ENCODE data around the gene SLC9B2. TPM values are rescaled to one million over a fixed set of nuclear protein-coding genes. Genes with fewer than 3 reads are reported as not detected.

SLC9B2 gene
- total RNA-seq, 1 experiment from 2014 or later: 4.6 TPM

GRCh38 chr4:103075894-103076746, 441 bp downstream of the SLC9B2 start (continued):
- TF ChIP-seq ZBTB43 (CRISPR knock-in tag; IDR thresholded peaks at IDR 0.05): peak; percentile 53; the same call in 1 of the 2 replicates
- no peak for TF ChIP-seq SP1 (CRISPR knock-in tag; conservative IDR thresholded peaks at IDR 0.05)
- TF ChIP-seq TP53 (CRISPR knock-in tag; IDR thresholded peaks at IDR 0.05): peak; percentile 61; the same call in 1 of the 2 replicates
- no peak for TF ChIP-seq CREM (CRISPR knock-in tag; IDR thresholded peaks at IDR 0.05)

GRCh38 chr4:103075435-103075893, 1.1 kb downstream of the SLC9B2 start:
- no peaks in the 10 kb centered on the region for H3K9me3 Mint-ChIP-seq
- H3K4me3 Mint-ChIP-seq: peak overlapping the region; percentile 85
- H3K36me3 Mint-ChIP-seq: no peaks in the 10 kb centered on the region
- no peak for TF ChIP-seq RELA (CRISPR knock-in tag; IDR thresholded peaks at IDR 0.05; ENCODE audit: borderline replicate concordance)
- no peak for TF ChIP-seq MAX (CRISPR knock-in tag; IDR thresholded peaks at IDR 0.05)
- no peak for TF ChIP-seq NFATC4 (CRISPR knock-in tag; IDR thresholded peaks at IDR 0.05)
- no peak for TF ChIP-seq PREB (CRISPR knock-in tag; IDR thresholded peaks at IDR 0.05; ENCODE audit: borderline replicate concordance)
- TF ChIP-seq GABPB1 (CRISPR knock-in tag; IDR thresholded peaks at IDR 0.05): peak; percentile 70
- TF ChIP-seq ZNF219 (CRISPR knock-in tag; IDR thresholded peaks at IDR 0.05; ENCODE audit: borderline replicate concordance): no peak
- ChIA-PET CTCF (interaction anchor here (1.5 to 2.5 kb wide), 2 partner anchors 24 to 25 kb away, joined by 4 to 9 read pairs; partner anchors contain the start of gene BDH2), POLR2A (no interaction called here)
- peaks cover 41% of the 10 kb centered on the region for H3K27me3 Mint-ChIP-seq (ENCODE audit: low read depth)
- peaks cover 15% of the 10 kb centered on the region for H3K4me1 Mint-ChIP-seq
- DNase-seq (ENCODE audit: low spot score) (no peak), ATAC-seq (no peak)
- no peak overlapping the region for H3K27ac Mint-ChIP-seq

- ATAC-seq (no peak), DNase-seq (ENCODE audit: low spot score) (no peak)
- H3K36me3 Mint-ChIP-seq: no peaks in the 10 kb centered on the region
- ChIA-PET POLR2A (no interaction called here), CTCF (interaction anchor here (1.5 kb wide), 1 partner anchor 25 kb away, joined by 4 read pairs; no protein-coding TSS in a partner anchor)
- no peak overlapping the region for H3K4me3 Mint-ChIP-seq
- no peaks in the 10 kb centered on the region for H3K9me3 Mint-ChIP-seq
- peaks cover 41% of the 10 kb centered on the region for H3K27me3 Mint-ChIP-seq (ENCODE audit: low read depth)
- peaks cover 21% of the 10 kb centered on the region for H3K4me1 Mint-ChIP-seq
- no peak overlapping the region for H3K27ac Mint-ChIP-seq
- no peak for TF ChIP-seq FOXK1 (CRISPR knock-in tag; IDR thresholded peaks at IDR 0.05)
- TF ChIP-seq ZNF121 (CRISPR knock-in tag; IDR thresholded peaks at IDR 0.05): no peak
- TF ChIP-seq MXD4 (CRISPR knock-in tag; IDR thresholded peaks at IDR 0.05; ENCODE audit: borderline replicate concordance): no peak
- no peak for TF ChIP-seq FOXP1 (CRISPR knock-in tag; IDR thresholded peaks at IDR 0.05; ENCODE audit: borderline replicate concordance)
- TF ChIP-seq SP1 (CRISPR knock-in tag; conservative IDR thresholded peaks at IDR 0.05): no peak
Observed at GRCh38 chr4:103074744-103075434, 1.7 kb downstream of the SLC9B2 start.

GRCh38 chr4:103073792-103074438, 2.6 kb downstream of the SLC9B2 start:
- ChIA-PET CTCF (interaction anchor here (1.5 kb wide), 1 partner anchor 26 kb away, joined by 4 read pairs; no protein-coding TSS in a partner anchor), POLR2A (no interaction called here)
- H3K4me1 Mint-ChIP-seq: peaks cover 23% of the 10 kb centered on the region
- TF ChIP-seq RORB (CRISPR knock-in tag; IDR thresholded peaks at IDR 0.05) (no peak), ZNF532 (CRISPR knock-in tag; IDR thresholded peaks at IDR 0.05; ENCODE audit: borderline replicate concordance) (no peak), ZNF396 (CRISPR knock-in tag; IDR thresholded peaks at IDR 0.05; ENCODE audit: borderline replicate concordance) (no peak), PREB (CRISPR knock-in tag; IDR thresholded peaks at IDR 0.05; ENCODE audit: borderline replicate concordance) (no peak), FOXP1 (CRISPR knock-in tag; IDR thresholded peaks at IDR 0.05; ENCODE audit: borderline replicate concordance) (no peak), NR2C2 (CRISPR knock-in tag; IDR thresholded peaks at IDR 0.05) (no peak)

More at GRCh38 chr4:103073792-103074438, 2.6 kb downstream of the SLC9B2 start:
- H3K4me3 Mint-ChIP-seq: no peak overlapping the region
- no peaks in the 10 kb centered on the region for H3K9me3 Mint-ChIP-seq
- no peak for ATAC-seq
- H3K27me3 Mint-ChIP-seq (ENCODE audit: low read depth): peaks cover 41% of the 10 kb centered on the region
- H3K36me3 Mint-ChIP-seq: no peaks in the 10 kb centered on the region
- DNase-seq (ENCODE audit: low spot score): no peak
- H3K27ac Mint-ChIP-seq: no peak overlapping the region

Measured in WTC11 (cell line).